WTC11 (cell line): ENCODE results near the gene NTN4.

Source experiments
- ETV6 ChIP-seq: sonication (generic); formaldehyde crosslinking; IDR thresholded peaks from 2 replicates; pipeline ENCODE4 v1.8.1; 2022; ENCODE audit warnings: mild to moderate bottlenecking, missing genetic modification reagents
- NR3C1 ChIP-seq: sonication (generic); formaldehyde crosslinking; conservative IDR thresholded peaks from 2 replicates; pipeline ENCODE4 v1.8.1; 2023; ENCODE audit warnings: low read depth, mild to moderate bottlenecking, missing genetic modification reagents
- PREB ChIP-seq: sonication (generic); formaldehyde crosslinking; IDR thresholded peaks from 2 replicates; pipeline ENCODE4 v1.8.1; 2022; ENCODE audit warnings: mild to moderate bottlenecking, missing genetic modification reagents, moderate library complexity, borderline replicate concordance
- TF ChIP-seq, protein P1 (sequence below): sonication (generic); formaldehyde crosslinking; IDR thresholded peaks from 2 replicates; pipeline ENCODE4 v1.8.1; 2023; ENCODE audit warnings: mild to moderate bottlenecking, moderate library complexity, missing genetic modification reagents

DNA sequence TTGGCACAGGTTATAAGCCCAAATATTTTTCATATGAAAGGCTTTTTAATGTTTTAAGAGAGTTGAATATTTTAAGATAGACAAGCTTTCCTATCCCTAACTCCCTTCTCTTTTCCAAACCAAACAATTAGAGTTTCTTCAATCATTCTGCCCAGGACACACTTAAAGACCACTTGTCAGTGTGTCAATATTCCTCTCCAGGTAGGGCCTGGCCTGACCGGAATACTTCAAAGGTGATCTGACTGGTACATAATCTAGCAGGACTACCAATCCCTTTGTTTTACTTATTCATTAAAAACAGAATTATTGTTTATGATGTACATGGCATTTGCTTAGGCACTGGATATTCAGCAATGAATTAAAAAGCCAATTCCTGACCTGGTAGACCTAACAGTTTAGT is 44.0 kb upstream of the NTN4 start:
- no peak for TF ChIP-seq NR3C1
- TF ChIP-seq PREB = no peak
- TF ChIP-seq, protein P1, sequence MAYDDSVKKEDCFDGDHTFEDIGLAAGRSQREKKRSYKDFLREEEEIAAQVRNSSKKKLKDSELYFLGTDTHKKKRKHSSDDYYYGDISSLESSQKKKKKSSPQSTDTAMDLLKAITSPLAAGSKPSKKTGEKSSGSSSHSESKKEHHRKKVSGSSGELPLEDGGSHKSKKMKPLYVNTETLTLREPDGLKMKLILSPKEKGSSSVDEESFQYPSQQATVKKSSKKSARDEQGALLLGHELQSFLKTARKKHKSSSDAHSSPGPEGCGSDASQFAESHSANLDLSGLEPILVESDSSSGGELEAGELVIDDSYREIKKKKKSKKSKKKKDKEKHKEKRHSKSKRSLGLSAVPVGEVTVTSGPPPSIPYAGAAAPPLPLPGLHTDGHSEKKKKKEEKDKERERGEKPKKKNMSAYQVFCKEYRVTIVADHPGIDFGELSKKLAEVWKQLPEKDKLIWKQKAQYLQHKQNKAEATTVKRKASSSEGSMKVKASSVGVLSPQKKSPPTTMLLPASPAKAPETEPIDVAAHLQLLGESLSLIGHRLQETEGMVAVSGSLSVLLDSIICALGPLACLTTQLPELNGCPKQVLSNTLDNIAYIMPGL (CRISPR knock-in tag) = no peak
- no peak for TF ChIP-seq ETV6 (CRISPR knock-in tag)
